SU-DHL-6 (cell line): ENCODE results near the gene CDC27.
"Not testable (repeated sequence)": the region's sequence is repeated elsewhere in the genome, so short reads cannot be mapped to it uniquely, and the experiment has no call there.

ENCODE experiments used
- H2AFZ ChIP-seq: fragments of 200-600 bp; sonication (generic); 2 replicates; pipeline ENCODE4 v1.6.1; 2014; ENCODE audit warnings: low read depth, mild to moderate bottlenecking, moderate library complexity, mixed read lengths, antibody characterized with exemption, low read length; ENCODE audit not compliant: severe bottlenecking
- H3F3A ChIP-seq: fragments of 200-600 bp; shearing (Covaris generic); 2 replicates; pipeline ENCODE4 v1.6.0; 2016; ENCODE audit warnings: antibody characterized with exemption, mild to moderate bottlenecking; ENCODE audit not compliant: insufficient read depth
- H3K27ac ChIP-seq: fragments of 200-600 bp; sonication (generic); 2 replicates; pipeline ENCODE4 v1.5.1; 2016; ENCODE audit warnings: low read depth, mild to moderate bottlenecking, low read length, moderate library complexity, mixed read lengths
- H3K27me3 ChIP-seq: fragments of 200-600 bp; sonication (generic), shearing (Covaris generic); 2 replicates; pipeline ENCODE4 v1.6.0; 2014; ENCODE audit warnings: mild to moderate bottlenecking, low read length
- H3K36me3 ChIP-seq: fragments of 200-600 bp; sonication (generic); 2 replicates; pipeline ENCODE4 v1.6.1; 2014; ENCODE audit warnings: mild to moderate bottlenecking, low read length, mixed read lengths
- H3K4me2 ChIP-seq: fragments of 300-600, 200-600 bp; shearing (Covaris generic), sonication (generic); 2 replicates; pipeline ENCODE4 v1.6.0; 2014; ENCODE audit warnings: low read length, low read depth, mild to moderate bottlenecking; ENCODE audit not compliant: poor library complexity, severe bottlenecking
- H3K4me3 ChIP-seq: fragments of 200-600 bp; sonication (generic); 2 replicates; pipeline ENCODE4 v1.5.1; 2014; ENCODE audit warnings: antibody characterized with exemption, low read length, mild to moderate bottlenecking, mixed read lengths; ENCODE audit not compliant: insufficient read depth, poor library complexity, severe bottlenecking
- H3K79me2 ChIP-seq: fragments of 200-600 bp; sonication (generic); 2 replicates; pipeline ENCODE4 v1.6.1; 2014; ENCODE audit warnings: mild to moderate bottlenecking, low read length, moderate library complexity; ENCODE audit not compliant: insufficient read depth
- H3K9ac ChIP-seq: fragments of 200-600 bp; sonication (generic); 2 replicates; pipeline ENCODE4 v1.7.0; 2014; ENCODE audit warnings: mild to moderate bottlenecking, low read length
- H3K9me2 ChIP-seq: fragments of 200-600 bp; sonication (generic); replicated peaks from 2 replicates; pipeline ENCODE4 v1.6.1; 2014; ENCODE audit warnings: low read length; ENCODE audit not compliant: insufficient read depth
- H3K9me3 ChIP-seq: fragments of 200-600 bp; sonication (generic); 2 replicates; pipeline ENCODE4 v1.6.1; 2014; ENCODE audit warnings: low read length, mixed read lengths; ENCODE audit not compliant: insufficient read depth
- H4K20me1 ChIP-seq: fragments of 200-600 bp; sonication (generic); 2 replicates; pipeline ENCODE4 v1.6.1; 2014; ENCODE audit warnings: low read depth, mild to moderate bottlenecking, antibody characterized with exemption, low read length, moderate library complexity, mixed read lengths
- EZH2phosphoT487 ChIP-seq: fragments of 200-600 bp; sonication (generic), shearing (Covaris generic); conservative IDR thresholded peaks from 2 replicates; pipeline ENCODE4 v1.6.1; 2018; ENCODE audit warnings: mild to moderate bottlenecking, antibody characterized with exemption, low read length, moderate library complexity, mixed read lengths
- TF ChIP-seq, protein P1 (sequence below): fragments of 200-600 bp; sonication (generic); IDR thresholded peaks from one replicate; pipeline ENCODE4 v1.5.1; 2017; ENCODE audit warnings: antibody characterized with exemption, mild to moderate bottlenecking, low read length, moderate library complexity; ENCODE audit not compliant: insufficient read depth, poor library complexity, severe bottlenecking

Gene CDC27

DNA sequence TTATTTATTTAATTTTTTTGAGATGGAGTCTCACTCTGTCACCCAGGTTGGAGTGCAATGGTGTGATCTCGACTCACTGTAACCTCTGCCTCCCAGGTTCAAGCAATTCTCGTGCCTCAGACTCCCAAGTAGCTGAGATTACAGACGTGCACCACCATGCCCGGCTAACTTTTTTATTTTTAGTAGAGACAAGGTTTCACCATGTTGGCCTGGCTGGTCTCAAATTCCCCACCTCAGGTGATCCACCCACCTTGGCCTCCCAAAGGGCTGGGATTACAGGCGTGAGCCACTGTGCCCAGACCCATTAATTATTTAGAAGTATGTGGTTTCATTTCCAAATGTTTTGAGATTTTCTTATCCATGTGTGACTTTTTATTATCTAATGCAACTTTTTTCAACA is 22.2 kb downstream of the CDC27 start:
- H3K4me2 ChIP-seq, H3K4me3 ChIP-seq, H3K9me2 ChIP-seq, H3K27ac ChIP-seq, H3K9ac ChIP-seq, H3K27me3 ChIP-seq, H2AFZ ChIP-seq, H3K9me3 ChIP-seq: not testable (repeated sequence)
- peaks cover 34% of the 10 kb centered on the region for H3K79me2 ChIP-seq
- peaks cover 19% of the 10 kb centered on the region for H3F3A ChIP-seq
- H3K36me3 ChIP-seq, result peaks cover 58% of the 10 kb centered on the region
- H4K20me1 ChIP-seq, result peaks cover 11% of the 10 kb centered on the region

DNA sequence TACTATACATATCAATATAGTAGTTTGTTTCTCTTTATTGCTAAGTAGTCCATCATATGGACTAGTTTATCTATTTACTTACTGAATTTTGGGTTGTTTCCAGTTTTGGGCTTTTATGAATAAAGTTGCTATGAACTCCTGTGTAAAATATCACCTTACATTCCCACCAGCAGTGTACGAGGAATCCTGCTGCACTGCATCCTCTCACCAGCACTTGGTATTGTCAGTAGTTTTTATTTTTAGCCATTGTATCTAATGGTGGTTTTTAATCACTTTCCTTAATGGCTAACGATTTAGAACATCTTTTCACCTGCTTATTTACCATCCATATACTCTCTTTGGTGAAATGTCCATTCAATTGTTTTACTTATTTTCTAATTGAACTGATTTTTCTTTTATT is 24.0 kb downstream of the CDC27 start:
- peaks cover 20% of the 10 kb centered on the region for H3K79me2 ChIP-seq
- no peak overlapping the region for H3K4me2 ChIP-seq

DNA sequence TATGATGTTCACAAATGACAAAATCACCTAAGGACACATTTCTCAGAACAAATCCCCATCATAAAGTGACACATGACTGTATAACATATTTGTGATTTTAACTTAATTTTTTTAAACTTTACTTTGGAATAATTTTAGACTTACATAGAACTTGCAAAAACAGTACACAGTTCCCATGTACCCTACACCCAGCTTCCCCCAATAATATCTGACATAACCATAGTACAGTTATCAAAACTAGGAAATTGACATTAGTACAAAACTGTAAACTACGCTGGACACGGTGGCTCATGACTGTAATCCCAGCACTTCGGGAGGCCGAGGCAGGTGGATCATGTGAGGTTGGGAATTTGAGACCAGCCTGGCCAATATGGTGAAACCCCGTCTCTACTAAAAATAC is 24.8 kb downstream of the CDC27 start:
- peaks cover 17% of the 10 kb centered on the region; the same call in 1 of the 2 replicates for H3K79me2 ChIP-seq

More for the DNA sequence above, 24.0 kb downstream of the CDC27 start:
- H3K9me3 ChIP-seq, result no peaks in the 10 kb centered on the region
- H3K27ac ChIP-seq, result no peak overlapping the region
- H3F3A ChIP-seq, result peaks cover 18% of the 10 kb centered on the region; the same call in 1 of the 2 replicates
- H2AFZ ChIP-seq, result no peak overlapping the region
- no peaks in the 10 kb centered on the region for H3K9me2 ChIP-seq
- TF ChIP-seq EZH2phosphoT487, result no peak
- TF ChIP-seq, protein P1, sequence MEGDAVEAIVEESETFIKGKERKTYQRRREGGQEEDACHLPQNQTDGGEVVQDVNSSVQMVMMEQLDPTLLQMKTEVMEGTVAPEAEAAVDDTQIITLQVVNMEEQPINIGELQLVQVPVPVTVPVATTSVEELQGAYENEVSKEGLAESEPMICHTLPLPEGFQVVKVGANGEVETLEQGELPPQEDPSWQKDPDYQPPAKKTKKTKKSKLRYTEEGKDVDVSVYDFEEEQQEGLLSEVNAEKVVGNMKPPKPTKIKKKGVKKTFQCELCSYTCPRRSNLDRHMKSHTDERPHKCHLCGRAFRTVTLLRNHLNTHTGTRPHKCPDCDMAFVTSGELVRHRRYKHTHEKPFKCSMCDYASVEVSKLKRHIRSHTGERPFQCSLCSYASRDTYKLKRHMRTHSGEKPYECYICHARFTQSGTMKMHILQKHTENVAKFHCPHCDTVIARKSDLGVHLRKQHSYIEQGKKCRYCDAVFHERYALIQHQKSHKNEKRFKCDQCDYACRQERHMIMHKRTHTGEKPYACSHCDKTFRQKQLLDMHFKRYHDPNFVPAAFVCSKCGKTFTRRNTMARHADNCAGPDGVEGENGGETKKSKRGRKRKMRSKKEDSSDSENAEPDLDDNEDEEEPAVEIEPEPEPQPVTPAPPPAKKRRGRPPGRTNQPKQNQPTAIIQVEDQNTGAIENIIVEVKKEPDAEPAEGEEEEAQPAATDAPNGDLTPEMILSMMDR, result no peak
- no peak overlapping the region for H3K9ac ChIP-seq
- H3K27me3 ChIP-seq, result no peaks in the 10 kb centered on the region
- H3K36me3 ChIP-seq, result peaks cover 48% of the 10 kb centered on the region
- 0 out of 2 replicates have a peak, but pooled peaks cover 7% of the 10 kb centered on the region for H4K20me1 ChIP-seq
- no peak overlapping the region for H3K4me3 ChIP-seq

DNA sequence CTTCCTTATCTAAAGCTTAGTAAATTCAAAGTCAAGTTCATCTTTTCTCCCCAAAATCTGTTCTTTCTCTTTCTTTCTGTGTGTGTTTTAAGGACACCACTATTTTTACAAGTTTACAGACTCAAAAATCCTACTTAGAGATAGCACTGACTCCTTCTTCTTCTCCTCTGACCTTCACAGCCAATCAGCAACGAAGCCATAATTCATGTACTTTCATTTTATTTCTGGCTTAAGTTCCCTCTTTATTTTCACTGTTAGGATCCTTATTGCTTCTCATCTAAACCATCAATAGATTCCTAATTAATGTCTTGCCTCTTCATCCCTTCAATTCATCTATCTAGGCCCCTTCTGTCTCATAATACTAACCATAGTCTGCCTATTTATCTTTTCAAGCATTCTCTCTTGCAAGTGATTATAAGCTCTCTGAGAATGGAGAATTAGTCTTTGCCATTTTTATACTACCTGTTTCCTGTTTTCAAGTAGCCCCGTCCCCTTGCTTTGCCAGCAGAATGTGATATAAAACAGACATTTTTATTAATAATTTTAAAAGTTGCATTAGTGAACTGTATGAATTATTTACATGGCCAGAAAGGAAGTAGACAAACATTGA is 27.0 kb downstream of the CDC27 start:
- no peaks in the 10 kb centered on the region for H3K27me3 ChIP-seq
- peak overlapping the region; percentile 0 for H3K4me2 ChIP-seq
- no peak overlapping the region for H3K27ac ChIP-seq
- TF ChIP-seq, protein P1, result no peak
- no peak for TF ChIP-seq EZH2phosphoT487
- H4K20me1 ChIP-seq, result peaks cover 7% of the 10 kb centered on the region; the same call in 1 of the 2 replicates
- no peaks in the 10 kb centered on the region for H3K9me2 ChIP-seq
- H3K9ac ChIP-seq, result no peak overlapping the region
- no peak overlapping the region for H2AFZ ChIP-seq
- H3F3A ChIP-seq, result peaks cover 24% of the 10 kb centered on the region; the same call in 1 of the 2 replicates
- no peaks in the 10 kb centered on the region for H3K9me3 ChIP-seq
- H3K36me3 ChIP-seq, result peaks cover 47% of the 10 kb centered on the region; the same call in 1 of the 2 replicates
- H3K79me2 ChIP-seq, result peaks cover 12% of the 10 kb centered on the region; the same call in 1 of the 2 replicates
- no peak overlapping the region for H3K4me3 ChIP-seq

More for the DNA sequence above, 24.8 kb downstream of the CDC27 start:
- Histone ChIP-seq H3K27ac (no peak overlapping the region), H3K27me3 (no peaks in the 10 kb centered on the region), H3K4me3 (no peak overlapping the region), H3K9me3 (no peaks in the 10 kb centered on the region), H3K4me2 (no peak overlapping the region), H3F3A (peaks cover 18% of the 10 kb centered on the region; the same call in 1 of the 2 replicates), H2AFZ (no peak overlapping the region), H3K9me2 (no peaks in the 10 kb centered on the region), H4K20me1 (0 out of 2 replicates have a peak, but pooled peaks cover 7% of the 10 kb centered on the region), H3K36me3 (peaks cover 48% of the 10 kb centered on the region), H3K9ac (no peak overlapping the region)
- no peak for TF ChIP-seq EZH2phosphoT487
- TF ChIP-seq, protein P1, result no peak
